HG03354 (cell line): Measurements from ENCODE around the gene CATSPERB.
"Not testable (repeated sequence)": the region's sequence is repeated elsewhere in the genome, so short reads cannot be mapped to it uniquely, and the experiment has no call there.

Experiments
- ATAC-seq: cut with Tn5 transposase; IDR thresholded peaks from one replicate; pipeline ENCODE4 v1.9.1; 2021; ENCODE audit warnings: mild to moderate bottlenecking; ENCODE audit not compliant: unreplicated experiment, poor library complexity, severe bottlenecking

Gene CATSPERB

DNA sequence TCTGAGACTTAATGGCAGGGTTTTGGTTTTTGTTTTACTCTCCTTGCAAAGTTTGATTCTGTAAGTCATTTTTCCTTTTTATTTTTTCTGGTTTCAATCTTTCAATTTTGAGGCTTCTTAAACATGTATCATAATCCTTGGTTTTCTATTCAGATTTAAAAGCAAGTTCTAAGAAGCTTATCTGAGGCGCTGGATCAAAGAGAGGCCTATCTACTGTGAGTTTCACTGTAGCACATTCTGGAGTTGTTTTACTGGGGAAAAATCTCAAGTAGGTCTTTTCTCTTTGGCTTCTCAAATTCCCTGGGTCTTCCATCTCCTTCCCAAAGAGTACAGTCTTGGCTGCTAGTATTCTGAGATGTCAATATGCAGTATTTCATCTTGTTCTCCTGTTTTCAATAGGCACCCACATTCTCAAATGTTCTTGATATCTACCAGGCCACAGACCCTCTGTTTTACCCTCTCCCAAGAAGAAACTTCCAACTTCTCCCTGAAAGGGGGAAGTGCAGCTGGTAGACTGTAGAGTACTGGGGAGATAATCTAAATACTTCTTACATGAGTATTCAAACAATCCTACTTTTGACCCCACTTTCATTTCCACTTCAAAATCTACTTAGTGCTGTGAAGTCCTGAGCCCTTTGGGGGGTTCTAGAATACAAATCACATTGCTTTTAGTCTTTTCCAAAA, 10.9 kb upstream of the CATSPERB start:
- ATAC-seq = no peak

DNA sequence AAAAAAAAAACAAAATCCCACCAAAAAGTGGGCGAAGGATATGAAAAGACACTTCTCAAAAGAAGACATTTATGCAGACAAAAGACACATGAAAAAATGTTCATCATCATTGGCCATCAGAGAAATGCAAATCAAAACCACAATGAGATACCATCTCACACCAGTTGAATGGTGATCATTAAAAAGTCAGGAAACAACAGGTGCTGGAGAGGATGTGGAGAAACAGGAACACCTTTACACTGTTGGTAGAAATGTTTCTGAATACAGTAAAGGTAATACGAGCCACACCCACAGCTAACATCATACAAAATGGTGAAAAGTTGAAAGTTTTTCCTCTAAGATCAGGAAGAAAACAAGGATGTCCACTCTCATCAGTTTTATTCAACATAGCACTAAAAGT, 8.0 kb upstream of the CATSPERB start:
- not testable (repeated sequence) for ATAC-seq

DNA sequence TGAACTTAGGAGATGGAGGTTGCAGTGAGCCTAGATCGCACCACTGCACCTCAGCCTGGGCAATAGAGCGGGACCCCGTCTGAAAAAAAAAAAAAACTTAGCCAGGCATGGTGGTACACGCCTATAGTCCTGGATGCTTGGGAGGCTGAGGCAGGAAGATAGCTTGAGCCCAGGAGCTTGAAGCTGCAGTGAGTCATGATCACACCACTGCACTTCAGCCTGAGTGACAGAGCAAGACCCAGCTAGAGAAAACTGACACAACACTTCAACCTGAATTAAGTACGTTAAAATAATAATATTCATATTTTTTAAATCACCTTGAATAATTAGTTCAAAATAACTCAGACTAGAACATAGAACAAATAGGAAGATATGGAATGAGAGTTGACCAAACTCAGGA, 5.7 kb upstream of the CATSPERB start:
- ATAC-seq = no peak

- no peak for ATAC-seq
Observed at GRCh38 chr14:91732859-91733477, 1.1 kb upstream of the CATSPERB start.

- ATAC-seq = no peak
Observed at GRCh38 chr14:91732439-91732838, 553 bp upstream of the CATSPERB start.

GRCh38 chr14:91731018-91731417, 868 bp downstream of the CATSPERB start:
- no peak for ATAC-seq

DNA sequence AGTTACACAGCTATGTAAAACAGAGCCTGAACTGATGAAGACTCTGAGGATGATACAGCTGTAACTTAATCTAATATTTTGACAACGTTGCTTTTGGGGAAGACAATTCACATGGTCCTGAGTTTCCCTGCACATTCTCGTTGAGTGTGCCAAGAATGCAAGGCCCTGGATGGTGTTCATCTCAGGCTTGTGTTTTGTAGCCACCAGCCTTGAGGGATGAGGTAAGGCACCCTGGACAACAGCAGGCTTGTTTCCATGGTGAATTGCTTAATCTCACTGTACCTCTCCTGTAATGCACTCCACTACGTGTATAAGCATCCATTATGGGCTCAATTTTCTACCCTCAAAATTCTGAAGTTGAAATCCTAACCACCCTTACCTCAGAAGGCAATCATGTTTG, 2.1 kb downstream of the CATSPERB start:
- no peak for ATAC-seq

DNA sequence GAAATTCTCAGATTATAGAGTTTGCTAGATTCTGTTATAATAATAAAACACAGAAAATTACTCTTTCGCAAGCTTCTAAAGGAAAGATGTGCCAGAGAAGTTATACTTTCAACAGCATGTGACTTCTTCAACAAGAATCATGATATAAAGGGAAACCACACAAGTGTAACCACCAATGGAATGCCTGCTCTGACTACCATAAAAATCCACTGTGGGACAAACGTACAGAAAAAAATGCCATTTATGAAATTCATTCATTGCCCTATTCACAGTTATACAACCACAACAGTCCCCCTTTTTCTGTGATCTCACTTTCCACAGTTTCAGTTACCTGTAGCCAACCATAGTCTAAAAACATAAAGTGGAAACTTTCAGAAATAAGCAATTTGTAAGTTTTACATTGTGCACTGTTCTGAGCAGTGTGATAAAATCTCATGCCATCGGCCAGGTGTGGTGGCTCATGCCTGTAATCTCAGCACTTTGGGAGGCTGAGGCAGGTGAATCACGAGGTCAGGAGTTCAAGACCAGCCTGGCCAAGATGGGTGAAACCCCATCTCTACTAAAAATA, 3.2 kb downstream of the CATSPERB start:
- no peak for ATAC-seq

DNA sequence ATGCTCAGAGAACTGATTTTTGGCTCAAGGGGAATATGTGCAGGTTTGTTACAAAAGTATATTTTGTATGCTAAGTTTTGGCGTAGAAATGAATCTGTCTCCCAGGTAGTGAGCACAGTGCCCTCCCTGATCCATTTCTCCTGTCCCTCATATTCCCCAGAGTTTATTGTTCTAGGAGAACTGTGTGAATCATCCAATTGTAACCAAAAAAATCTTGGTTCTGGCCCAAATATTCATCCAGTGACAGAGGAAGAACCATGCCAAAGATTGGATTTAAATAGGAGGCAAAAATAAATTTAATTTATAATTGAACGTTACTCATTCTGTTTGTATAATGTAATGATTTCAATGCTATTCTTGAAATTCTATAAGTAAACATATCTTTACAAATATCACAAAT, 4.8 kb downstream of the CATSPERB start:
- ATAC-seq = no peak

GRCh38 chr14:91723501-91723900, 8.4 kb downstream of the CATSPERB start:
- ATAC-seq = no peak

- ATAC-seq = no peak
Observed at GRCh38 chr14:91722386-91722785, 9.5 kb downstream of the CATSPERB start.

DNA sequence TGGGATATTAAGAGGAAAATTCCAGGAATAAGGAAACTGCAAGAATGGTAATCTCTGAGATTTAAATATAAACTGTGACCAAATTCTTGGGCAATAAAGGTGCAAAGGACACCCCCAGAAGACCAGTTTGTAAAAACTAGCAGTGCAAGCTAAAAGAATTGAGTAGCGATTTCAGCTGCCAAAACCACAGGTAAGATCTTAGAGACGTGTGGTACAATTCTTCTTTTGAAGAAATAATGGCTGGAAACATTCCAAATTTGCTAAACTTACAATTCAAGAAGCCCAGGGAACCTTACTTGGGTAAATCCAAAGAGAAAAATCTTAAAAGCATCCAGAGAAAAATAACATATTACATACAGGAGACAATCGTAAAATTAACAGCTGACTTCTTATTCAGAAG, 12.0 kb downstream of the CATSPERB start:
- ATAC-seq = no peak

DNA sequence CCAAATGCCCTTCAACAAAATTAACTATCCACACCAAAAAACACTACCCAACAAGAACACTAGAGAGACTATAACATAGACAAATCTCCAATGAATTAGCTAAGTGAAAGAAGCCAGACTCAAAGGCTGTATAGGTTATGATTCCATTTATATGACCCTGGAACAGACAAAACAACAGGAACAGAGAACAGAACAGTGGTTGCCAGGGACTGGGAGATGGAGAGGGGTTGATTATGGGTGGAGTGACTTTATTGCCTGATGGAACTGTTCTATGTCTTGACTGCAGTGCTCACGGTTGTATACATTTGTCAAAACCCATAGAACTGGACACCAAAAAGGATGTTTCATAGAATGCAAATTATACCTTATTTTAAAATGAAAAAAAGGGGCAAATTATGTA, 14.9 kb downstream of the CATSPERB start:
- ATAC-seq = no peak

GRCh38 chr14:91714805-91715204, 17.1 kb downstream of the CATSPERB start:
- no peak for ATAC-seq

DNA sequence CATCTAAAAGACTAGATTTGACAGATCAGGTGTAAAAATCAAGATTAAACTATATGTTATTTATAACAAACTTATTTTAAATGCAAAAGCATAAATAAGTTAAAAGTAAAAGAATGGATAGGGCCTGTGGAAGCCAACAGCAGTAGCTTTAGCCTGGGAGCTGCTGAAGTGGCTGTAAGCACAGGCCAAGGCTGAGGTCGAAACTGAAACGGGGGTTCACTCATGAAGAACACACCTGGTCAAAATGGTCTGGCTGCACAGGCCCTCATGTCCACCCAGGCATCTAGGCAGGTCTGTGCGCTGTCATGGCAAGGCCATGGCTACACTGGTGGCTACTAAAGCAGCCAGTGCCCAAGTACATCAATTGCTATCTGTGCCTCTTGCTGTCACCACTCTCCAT, 23.1 kb downstream of the CATSPERB start:
- no peak for ATAC-seq

DNA sequence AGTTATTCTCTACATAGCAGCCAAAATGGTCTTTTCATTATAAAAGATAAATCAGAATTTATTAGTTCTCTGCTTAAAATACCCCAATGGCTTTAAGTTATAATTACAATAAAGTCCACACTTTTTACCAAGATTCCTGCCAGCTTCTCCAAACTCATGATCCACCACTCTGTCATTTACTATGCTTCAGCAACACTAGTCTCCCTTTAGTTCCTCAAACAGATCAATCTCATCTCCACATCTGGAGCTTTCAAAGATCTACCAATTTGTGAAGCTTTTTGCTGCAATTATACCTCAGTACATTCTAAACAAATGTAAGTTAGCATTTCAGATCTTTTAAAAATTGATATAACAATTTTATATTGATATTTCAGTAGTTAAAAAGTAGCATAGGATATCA, 24.9 kb downstream of the CATSPERB start:
- ATAC-seq = no peak

DNA sequence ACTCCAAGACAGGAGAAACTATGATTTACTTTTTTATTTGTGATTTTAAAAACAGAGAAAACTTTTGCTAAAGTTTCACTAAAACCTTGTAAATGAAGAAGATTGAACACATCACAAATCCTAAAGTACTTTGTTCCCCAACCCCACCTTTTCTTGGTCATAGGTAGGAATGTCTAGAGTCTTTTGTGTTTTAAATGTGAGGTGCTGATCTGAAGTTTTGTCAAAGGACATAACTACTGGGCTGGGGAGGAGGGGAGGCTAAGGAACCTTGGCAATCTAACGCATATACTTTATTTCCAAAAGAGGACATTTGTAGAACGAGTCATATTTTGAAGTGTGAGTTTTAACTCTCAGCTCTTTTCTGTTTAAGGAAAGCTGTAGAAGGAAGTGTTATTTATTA, 37.2 kb downstream of the CATSPERB start:
- ATAC-seq = no peak

- no peak for ATAC-seq
Observed at GRCh38 chr14:91693346-91693745, 38.5 kb downstream of the CATSPERB start.

DNA sequence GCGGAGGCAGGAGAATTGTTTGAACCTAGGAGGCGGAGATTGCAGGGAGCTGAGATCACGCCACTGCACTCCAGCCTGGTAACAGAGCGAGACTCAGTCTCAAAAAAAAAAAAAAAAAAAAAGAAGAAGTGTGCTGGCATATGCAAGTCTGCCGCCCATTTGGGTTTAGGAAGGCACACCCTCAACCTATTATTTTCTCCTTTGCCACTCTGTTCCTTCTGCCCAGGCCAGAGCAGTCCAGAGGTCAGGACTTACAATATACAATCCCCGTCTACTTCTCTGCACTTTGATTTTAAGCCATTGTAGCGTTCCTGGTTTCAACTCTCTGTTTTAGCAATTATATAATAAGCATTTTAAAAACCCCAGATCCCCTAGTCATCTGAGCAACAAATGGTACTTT, 39.8 kb downstream of the CATSPERB start:
- ATAC-seq = no peak

GRCh38 chr14:91689608-91690007, 42.3 kb downstream of the CATSPERB start:
- ATAC-seq = no peak

DNA sequence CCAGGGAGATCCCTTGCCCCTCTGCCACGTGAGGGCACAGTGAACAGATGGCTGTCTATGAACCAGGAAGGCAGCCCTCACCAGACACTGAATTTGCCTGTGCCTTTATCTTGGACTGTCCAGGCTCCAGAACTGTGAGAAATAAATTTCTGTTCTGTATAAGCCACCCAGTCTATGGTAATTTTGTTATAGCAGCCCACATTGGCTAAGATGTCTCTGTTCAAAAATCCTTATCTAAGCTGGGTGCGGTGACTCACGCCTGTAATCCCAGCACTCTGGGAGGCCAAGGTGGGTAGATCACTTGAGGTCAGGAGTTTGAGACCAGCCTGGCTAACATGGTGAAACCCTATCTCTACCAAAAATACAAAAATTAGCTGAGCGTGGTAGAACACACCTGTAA, 44.5 kb downstream of the CATSPERB start:
- not testable (repeated sequence) for ATAC-seq
